ENCODE measurements around the gene POLN. TPM values are rescaled to one million over a fixed set of nuclear protein-coding genes. Genes with fewer than 3 reads are reported as not detected.

Gene POLN
- total and polyA plus RNA-seq, 2 of the 4 experiments (the other 2 are of a cell fraction) = 0.63 to 0.72 TPM

DNA sequence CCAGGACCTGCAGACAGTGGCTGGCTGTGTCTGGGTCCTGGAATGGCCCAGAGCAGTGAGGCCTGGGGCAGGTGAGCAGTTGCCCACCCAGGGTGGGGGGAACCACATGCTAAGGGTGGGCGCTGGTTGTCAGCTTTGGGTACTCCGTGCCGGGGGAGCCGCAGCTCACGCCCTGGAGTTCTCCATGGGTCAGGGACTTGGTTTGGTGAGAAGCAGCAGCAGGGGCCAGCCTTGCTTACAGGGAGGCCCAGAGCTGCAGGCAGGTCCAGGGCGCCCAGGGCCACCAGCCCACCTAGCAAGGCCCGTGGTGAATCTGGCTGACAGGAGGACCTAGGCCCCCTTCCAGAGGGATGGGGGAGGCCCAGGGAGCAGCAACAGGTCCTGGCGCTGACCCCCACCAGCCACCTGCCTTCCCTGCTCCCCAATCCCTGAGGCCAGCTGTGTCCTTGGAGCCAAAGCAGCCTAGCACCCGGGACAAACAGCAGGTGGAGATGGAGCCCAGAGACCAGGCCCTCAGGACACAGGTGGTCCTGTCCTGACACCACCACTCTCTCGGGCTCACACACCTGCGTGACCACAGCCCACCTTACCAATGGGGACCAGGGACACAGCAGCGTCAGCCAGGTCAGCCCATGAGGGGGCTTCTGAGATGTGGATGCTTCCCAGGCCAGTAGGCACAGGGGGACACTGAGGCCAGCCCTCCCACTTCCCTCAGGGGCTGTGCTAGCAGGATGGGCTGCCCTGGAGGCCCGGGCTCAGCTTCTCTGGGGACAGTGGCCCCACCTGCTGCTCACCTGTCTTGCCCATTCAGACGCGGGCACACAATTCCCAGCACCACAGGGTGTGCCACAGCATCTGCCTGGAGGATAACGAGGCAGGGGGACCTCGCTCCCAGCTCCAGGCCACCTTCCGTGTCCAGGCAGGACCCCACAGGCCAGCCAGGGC is 16.4 kb upstream of the POLN start:
- peaks cover 4% of the 10 kb centered on the region; the same call in 1 of the 2 replicates for H3K9me1 ChIP-seq (ENCODE audit: insufficient read depth, low read length)
- TF ChIP-seq BHLHE40 (IDR thresholded peaks at IDR 0.05; ENCODE audit: low read depth, low read length) = no peak
- TF ChIP-seq CEBPB (IDR thresholded peaks at IDR 0.05; ENCODE audit: low read depth, low read length) = no peak
- TF ChIP-seq POLR2A (IDR thresholded peaks at IDR 0.05; ENCODE audit: low read depth, low read length) = no peak
- no peak for TF ChIP-seq RFX5 (IDR thresholded peaks at IDR 0.05; ENCODE audit: low read depth, low read length)
- no peak for TF ChIP-seq NFE2L2 (IDR thresholded peaks at IDR 0.05; ENCODE audit: low read depth, low read length)
- no peak for TF ChIP-seq ELK1 (IDR thresholded peaks at IDR 0.05; ENCODE audit: borderline replicate concordance, low read depth, low read length)
- no peak for TF ChIP-seq MAFK (IDR thresholded peaks at IDR 0.05; ENCODE audit: low read depth, low read length)
- TF ChIP-seq CHD1 (IDR thresholded peaks at IDR 0.05; ENCODE audit: low read depth, low read length) = no peak
- no peak overlapping the region for H2AK9ac ChIP-seq (replicated peaks; ENCODE audit: low read depth, low read length, poor library complexity)
- H2BK120ac ChIP-seq (ENCODE audit: low read depth, low read length) = no peak overlapping the region
- CTCF ChIA-PET = no interaction called here
- POLR2A ChIA-PET (ENCODE audit: unreplicated experiment) = no interaction called here
- H3K4me2 ChIP-seq (ENCODE audit: low read depth, low read length) = no peak overlapping the region
- H3K36me3 ChIP-seq (ENCODE audit: control insufficient read depth, insufficient read depth, low read length) = peaks cover 45% of the 10 kb centered on the region
- H3K4me3 ChIP-seq (ENCODE audit: insufficient read depth, low read depth, low read length) = no peak overlapping the region
- DNase-seq (no peak), ATAC-seq (ENCODE audit: low read depth) (no peak)
- in situ Hi-C loops (cut with MboI; ENCODE audit: low sequenced_read_pairs) (no loop called here), dilution Hi-C loops (cut with HindIII; ENCODE audit: low sequenced_read_pairs, unreplicated experiment) (no loop called here), intact Hi-C loops (cut with micrococcal nuclease) (no loop called here)
- H3K4ac ChIP-seq (ENCODE audit: low read depth, low read length) = no peak overlapping the region
- no peaks in the 10 kb centered on the region for H3K27me3 ChIP-seq (ENCODE audit: control insufficient read depth, insufficient read depth, low read length)
- 94% methylated on average over 9 of the region's 18 CpGs; no CpG with 5 or more reads in 1 of the 2 experiments for WGBS, 2 experiments (ENCODE audit: extremely low coverage in 2 of 2, insufficient read length in 1 of 2)
- no peak overlapping the region for H2BK20ac ChIP-seq (ENCODE audit: low read depth, low read length)
- H4K5ac ChIP-seq (ENCODE audit: low read depth, low read length) = no peak overlapping the region
- H2AFZ ChIP-seq (replicated peaks; ENCODE audit: low read length, poor library complexity) = no peak overlapping the region
- peaks cover 6% of the 10 kb centered on the region; the same call in 1 of the 2 replicates for H3K4me1 ChIP-seq (ENCODE audit: control insufficient read depth, insufficient read depth, low read length)
- H2AK5ac ChIP-seq (ENCODE audit: low read depth, low read length) = no peak overlapping the region
- no peak overlapping the region for H3K18ac ChIP-seq (ENCODE audit: low read depth, low read length)
- no peak overlapping the region for H2BK5ac ChIP-seq (ENCODE audit: low read depth, low read length, poor library complexity, severe bottlenecking)
- no TSS peak for BruUV-seq (replicated peaks)
- peaks cover 66% of the 10 kb centered on the region for H4K20me1 ChIP-seq (ENCODE audit: insufficient read depth, low read length)
- H3K27ac ChIP-seq (ENCODE audit: insufficient read depth, low read length) = no peak overlapping the region
- no peak overlapping the region for H4K8ac ChIP-seq (ENCODE audit: low read depth in 2 of 2, low read length in 2 of 2)
- no peak overlapping the region for H3K9ac ChIP-seq (ENCODE audit: low read depth, low read length)
- H3K9me3 ChIP-seq (ENCODE audit: control insufficient read depth, insufficient read depth, low read length) = no peaks in the 10 kb centered on the region
- H3K79me1 ChIP-seq (ENCODE audit: low read depth in 1 of 2, low read length in 2 of 2) = peaks cover 34 to 66% of the 10 kb centered on the region in 2 experiments
- H2BK15ac ChIP-seq (ENCODE audit: low read depth, low read length) = no peak overlapping the region
- H3K14ac ChIP-seq (replicated peaks; ENCODE audit: low read depth, low read length) = no peak overlapping the region
- no peak overlapping the region for H3K56ac ChIP-seq (ENCODE audit: extremely low read depth, insufficient read depth, low read length)
- H4K91ac ChIP-seq (ENCODE audit: insufficient read depth, low read depth, low read length) = no peak overlapping the region
- no peak overlapping the region for H3K23ac ChIP-seq (ENCODE audit: low read depth, low read length)

Measured in IMR-90 (cell line).